Measurements from ENCODE around the gene ZNF532. TPM values are rescaled to one million over a fixed set of nuclear protein-coding genes. Genes with fewer than 3 reads are reported as not detected.
"Not testable (repeated sequence)": the region's sequence is repeated elsewhere in the genome, so short reads cannot be mapped to it uniquely, and the experiment has no call there.

ZNF532 gene
- total RNA-seq, 1 donor from 2014 or later = 71.8 TPM

DNA sequence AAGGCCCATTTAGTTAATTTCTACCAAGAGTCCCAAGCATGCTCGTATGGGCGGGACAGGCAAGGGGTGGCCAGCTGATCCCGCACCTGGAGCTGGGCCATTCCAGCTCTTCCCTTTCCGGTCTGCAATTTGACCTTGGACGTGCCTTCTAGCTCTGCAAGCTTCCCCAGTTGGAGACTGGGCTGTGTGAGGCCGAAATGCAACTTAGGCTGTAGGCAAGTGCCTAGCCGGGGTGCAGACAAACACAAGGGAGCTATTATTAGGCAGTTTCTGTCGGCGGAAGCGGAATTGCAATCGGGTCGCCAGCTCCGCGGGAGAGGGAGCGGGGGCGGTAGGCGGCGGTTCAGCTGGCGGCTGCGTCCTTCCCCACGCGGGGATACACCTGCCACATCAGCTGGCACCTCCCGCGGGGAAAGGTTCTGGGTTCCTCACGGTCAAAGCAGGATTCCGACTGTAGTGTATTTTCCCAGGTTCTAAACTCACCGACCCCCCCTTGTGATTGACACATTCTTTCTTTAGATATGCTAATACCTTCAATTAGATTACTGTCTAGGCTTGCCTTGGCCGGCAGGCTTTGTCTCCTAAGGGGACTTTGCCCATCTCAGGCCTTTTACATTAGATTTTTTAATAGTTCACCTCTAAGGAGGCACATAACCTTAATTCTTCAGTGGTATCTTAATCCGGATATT is 17.1 kb upstream of the ZNF532 start:
- DNase-seq (ENCODE audit: low spot score) = no peak
- intact Hi-C loops (cut with DNase I) = loop anchor here (5.0 kb wide), 2 partner anchors 60 to 145 kb away; no protein-coding TSS in a partner anchor

DNA sequence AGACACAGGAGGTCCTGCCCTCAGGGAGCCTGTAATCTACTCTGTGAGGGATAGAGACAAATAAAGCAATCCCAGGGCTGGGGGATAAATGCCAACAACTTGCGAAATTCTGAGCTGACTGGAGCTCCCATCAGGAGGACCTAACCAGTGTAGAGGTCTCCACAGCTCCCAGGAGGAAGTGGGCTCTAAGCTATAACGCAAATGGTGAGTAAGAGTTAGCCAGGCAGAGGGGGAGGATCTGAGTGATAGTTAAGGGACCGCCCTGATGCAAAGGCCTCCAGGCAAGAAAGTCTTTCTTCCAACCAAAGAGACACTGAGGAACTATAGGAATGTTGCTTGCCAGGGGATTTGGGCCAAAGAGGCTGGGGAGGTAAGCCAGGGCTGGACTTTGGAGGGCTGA is 16.0 kb upstream of the ZNF532 start:
- DNase-seq (ENCODE audit: low spot score) = no peak
- intact Hi-C loops (cut with DNase I) = loop anchor here (5.0 kb wide), 2 partner anchors 61 to 144 kb away; no protein-coding TSS in a partner anchor

DNA sequence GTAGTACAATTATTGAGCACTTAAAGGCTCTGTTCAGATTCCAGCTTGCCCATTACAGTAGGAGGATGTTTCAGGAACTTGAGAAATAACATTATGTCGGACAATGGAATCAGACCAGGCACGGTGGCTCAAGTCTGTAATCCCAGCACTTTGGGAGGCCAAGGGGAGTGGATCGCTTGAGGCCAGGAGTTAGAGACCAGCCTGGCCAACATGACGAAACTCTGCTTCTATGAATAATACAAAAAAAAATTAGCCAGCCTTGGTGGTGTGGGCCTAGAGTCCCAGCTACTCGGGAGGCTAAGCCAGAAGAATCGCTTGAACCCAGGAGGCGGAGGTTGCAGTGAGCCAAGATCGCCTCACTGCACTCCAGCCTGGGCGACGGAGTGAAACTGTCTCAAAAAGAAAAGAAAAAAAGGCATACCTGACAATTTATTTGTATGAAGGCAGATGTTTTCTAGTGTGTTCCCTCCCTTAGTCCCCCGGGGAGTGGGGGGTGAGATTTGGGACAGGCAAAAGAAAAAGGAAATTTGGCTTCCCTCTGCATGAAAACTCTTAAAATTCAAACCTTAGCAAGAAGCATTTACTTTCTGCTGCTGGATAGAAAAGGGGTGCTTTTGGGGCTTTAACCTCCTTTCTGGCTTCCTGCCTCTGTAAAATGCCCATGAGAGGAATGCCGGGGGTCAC is 13.7 kb upstream of the ZNF532 start:
- intact Hi-C loops (cut with DNase I) = no loop called here
- no peak for DNase-seq (ENCODE audit: low spot score)

DNA sequence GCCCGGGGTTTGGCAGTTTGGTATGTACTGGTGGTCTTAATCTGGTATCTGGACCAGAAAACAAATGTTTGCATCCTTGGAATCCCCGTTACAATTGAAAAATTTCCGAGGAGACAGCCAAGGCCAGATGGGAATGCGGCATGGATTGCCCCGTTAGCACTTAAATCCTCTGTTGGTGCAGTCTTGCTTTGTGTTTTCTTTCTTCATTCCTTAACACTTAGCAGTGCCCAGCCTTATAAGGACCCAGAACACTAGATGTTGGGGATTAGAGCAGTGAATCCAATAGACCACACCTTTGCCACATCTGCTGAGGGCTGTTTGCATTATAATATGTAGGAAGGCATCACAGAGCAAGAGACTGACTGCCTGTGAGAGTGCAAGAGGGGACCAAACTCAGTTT is 12.8 kb upstream of the ZNF532 start:
- DNase-seq (ENCODE audit: low spot score) = no peak
- intact Hi-C loops (cut with DNase I) = no loop called here

DNA sequence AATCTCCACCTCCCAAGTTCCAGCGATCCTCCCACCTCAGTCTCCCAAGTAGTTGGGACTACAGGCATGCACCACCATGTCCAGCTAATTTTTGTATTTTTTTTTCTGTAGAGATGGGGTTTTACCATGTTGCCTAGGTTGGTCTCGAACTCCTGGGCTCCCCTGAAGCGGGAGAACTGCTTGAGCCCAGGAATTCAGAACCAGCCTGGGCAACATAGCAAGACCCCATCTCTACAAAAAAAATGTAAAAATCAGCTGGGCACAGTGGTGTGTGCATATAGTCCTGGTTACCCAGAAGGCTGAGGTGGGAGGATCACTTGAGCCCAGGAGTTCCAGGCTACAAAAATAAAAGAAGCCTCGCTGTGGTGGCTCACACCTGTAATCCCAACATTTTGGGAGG is 12.0 kb upstream of the ZNF532 start:
- intact Hi-C loops (cut with DNase I) = no loop called here
- DNase-seq (ENCODE audit: low spot score) = no peak

DNA sequence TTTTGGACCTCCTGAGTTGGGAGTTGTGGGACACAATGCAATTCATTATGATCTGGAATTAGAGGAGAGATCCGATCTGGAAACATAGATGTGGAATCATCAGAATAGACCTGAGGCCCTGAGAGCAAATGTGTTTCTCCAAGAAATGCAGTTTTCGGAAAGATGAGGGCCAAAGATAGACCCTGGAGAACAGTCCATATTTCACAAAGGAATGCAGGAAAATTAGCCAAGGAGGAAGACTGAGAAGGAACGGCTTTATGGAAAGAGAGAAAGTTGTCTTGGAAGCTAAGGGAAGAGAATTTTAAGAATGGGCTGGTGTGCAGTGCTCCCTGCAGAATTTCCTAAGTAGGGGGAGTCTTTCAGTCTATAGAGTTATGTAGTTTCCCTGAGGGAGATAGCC is 11.1 kb upstream of the ZNF532 start:
- intact Hi-C loops (cut with DNase I) = no loop called here
- DNase-seq (ENCODE audit: low spot score) = no peak

DNA sequence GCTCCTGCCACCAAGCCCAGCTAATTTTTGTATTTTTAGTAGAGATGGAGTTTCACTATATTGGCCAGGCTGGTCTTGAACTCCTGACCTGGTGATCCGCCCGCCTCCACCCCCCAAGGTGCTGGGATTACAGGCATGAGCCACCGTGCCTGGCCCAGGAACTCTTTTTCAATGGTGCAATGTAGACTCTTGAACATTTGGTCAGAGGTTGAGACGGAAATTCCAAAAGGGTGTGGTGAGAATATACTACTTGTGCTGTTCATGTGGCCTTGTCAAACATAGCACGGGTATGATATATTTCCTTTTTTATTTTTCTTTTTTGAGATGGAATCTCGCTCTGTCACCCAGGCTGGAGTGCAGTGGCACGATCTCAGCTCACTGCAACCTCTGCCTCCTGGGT is 9.2 kb upstream of the ZNF532 start:
- intact Hi-C loops (cut with DNase I) = not testable (repeated sequence)

DNA sequence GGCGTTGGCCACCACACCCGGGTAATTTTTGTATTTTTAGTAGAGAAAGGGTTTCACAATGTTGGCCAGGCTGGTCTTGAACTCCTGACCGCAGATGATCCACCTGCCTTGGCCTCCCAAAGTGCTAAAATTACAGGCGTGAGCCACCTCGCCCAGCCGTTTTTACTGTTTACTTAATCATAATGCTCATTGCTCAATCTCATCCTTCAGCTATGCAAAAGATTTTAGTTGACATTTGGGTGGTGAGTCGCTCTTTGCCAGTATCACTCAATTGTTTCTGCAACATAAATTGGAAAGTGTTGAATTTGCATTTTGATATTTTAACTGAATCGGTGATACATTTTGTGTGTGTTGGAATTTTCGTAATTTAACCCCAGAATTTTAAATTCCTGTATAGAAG is 7.8 kb upstream of the ZNF532 start:
- no peak for DNase-seq (ENCODE audit: low spot score)
- intact Hi-C loops (cut with DNase I) = no loop called here

More for the DNA sequence above, 9.2 kb upstream of the ZNF532 start:
- DNase-seq (ENCODE audit: low spot score) = not testable (repeated sequence)

DNA sequence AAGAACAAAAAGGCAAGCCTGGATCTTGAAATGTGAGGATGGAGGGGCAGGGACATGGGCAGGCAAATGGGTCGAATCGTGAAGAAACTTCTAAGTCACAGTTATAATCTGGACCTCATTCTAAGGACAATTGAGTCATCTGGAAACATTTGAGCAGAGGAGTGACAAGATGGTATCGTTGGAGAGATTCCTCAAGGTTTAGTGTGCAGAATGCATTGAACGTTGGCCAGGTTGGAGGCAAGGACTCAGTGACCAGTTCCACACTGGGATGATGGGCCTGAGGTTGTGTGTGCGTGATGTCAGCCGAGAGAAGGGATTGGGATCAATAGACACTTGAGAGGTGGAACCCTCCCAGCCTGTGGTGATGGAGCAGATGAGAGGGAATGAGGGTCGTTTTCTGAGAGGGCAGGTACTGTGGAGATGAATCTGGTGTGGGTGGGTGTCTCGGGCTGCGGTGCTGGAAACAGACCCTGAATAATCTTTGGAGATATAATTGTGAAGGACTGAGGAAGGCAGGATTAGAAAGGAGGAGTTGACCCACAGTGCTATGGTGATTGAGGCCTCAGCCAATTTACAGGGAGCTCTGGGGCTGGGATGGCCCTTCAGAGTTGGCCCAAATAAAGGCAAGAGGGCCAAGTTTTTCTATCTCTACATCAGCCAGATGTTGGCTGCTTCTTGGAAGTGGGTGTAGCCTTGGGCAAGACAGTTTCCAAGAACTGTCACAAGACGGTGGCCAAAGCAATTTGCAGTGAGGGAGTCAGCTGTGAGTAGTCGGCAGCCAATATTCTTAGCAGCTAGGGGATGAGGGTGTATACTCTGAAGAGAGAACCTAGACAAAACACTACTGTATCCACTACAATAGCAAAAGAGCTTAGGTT is 5.8 kb upstream of the ZNF532 start:
- intact Hi-C loops (cut with DNase I) = no loop called here
- no peak for DNase-seq (ENCODE audit: low spot score)

DNA sequence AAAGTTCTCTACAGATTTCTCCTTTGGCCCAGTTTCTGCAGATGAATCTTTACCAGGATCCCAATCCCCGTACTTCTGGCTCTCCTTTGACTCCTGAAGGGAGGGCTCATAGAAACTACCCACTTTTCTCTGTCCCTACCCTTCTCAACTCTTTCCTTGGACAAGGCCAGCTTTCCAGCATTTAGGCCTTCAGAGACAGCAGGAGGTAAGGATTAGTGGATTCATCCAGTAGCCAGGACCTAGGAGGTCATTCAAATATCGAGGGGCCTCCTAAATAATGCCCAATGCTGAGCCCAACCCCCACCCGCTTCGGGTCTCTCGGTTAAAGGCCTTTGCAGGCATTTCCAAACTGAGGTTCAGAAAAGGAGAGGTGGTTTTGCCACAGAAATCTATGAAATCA is 4.8 kb upstream of the ZNF532 start:
- DNase-seq (ENCODE audit: low spot score) = no peak
- intact Hi-C loops (cut with DNase I) = loop anchor here (5.0 kb wide), 1 partner anchor 73 kb away; no protein-coding TSS in a partner anchor

DNA sequence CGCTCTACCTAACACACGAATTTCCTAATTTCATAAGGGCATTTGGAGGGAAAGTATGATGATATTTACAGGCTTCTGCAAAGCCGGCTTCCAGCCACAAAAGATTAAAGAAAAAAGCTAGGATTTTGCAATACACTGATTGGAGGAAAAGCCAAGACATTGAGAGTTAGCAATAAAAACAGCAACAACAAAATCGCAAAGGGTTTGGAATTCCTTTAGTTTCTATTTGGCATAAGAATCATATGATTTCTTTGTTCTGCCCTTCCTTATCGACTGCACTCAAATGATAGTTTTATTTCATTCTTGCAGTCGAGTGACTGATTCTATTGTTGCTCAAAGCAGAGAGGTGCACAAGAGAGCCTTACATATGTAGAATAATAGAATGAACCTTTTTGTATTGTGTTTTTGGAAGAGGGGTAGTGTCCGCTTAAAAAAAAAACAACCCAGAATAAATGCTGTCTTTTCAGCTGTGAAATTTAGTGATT is 3.9 kb upstream of the ZNF532 start:
- intact Hi-C loops (cut with DNase I) = loop anchor here (5.0 kb wide), 1 partner anchor 73 kb away; no protein-coding TSS in a partner anchor
- DNase-seq (ENCODE audit: low spot score) = no peak

DNA sequence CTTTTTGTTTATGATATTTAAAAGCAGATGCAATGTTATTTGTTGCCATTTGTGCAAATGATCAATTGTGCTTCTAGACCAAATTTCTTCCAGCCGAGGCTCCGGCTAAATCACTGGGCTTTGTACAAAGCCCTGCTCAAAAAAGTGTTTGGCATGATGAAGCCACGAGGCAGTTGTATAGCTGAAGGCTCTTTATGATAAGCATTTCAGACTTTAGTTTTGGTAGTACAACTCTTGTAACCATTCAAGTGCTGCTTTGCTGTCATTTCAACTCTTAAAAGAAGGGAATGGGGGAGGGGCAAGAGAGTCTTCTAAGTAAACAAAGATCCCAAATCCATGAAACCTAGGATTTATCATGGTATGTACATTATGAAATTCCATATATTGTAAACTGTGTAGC is 3.3 kb upstream of the ZNF532 start:
- intact Hi-C loops (cut with DNase I) = loop anchor here (5.0 kb wide), 1 partner anchor 74 kb away; no protein-coding TSS in a partner anchor
- DNase-seq (ENCODE audit: low spot score) = no peak

DNA sequence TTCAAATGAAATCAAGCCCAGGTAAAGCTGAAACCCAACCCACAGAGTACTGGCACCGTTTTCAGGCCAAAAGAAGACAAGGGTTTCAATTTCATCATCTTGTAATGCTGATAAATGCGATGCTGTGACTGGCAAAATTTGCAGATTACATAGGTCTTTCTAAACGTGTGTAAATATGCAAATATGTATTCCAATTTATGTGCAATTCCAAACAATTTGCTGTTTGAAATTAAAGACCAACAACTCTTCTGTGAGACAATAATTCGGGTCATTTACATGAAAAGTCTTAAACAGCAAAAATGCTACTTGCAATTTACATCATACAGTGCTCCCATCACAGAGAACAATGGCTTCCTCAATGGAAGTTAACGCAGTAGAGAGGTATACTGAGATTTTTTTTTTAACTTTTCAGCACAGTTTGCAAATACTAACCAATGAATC is 2.8 kb upstream of the ZNF532 start:
- intact Hi-C loops (cut with DNase I) = loop anchor here (5.0 kb wide), 1 partner anchor 75 kb away; no protein-coding TSS in a partner anchor
- DNase-seq (ENCODE audit: low spot score) = no peak

DNA sequence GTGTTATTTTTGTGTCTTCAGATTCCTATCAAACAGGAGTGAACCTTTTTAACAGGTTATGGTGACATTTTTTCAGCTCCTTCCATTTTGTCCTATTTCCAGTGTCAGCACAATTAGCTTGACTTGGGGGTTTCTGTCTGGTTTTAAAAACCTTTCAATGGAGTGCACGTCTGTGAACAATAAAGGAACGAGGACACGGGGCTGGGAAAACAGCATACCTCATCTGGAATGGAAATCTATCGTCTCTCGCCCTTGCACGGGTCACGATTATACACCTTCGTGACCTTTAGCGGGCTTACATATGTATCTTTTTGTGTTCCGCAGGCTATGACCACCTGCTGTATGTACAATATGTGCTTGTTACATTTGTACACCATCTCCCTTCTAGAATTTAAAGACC is 2.3 kb upstream of the ZNF532 start:
- intact Hi-C loops (cut with DNase I) = loop anchor here (5.0 kb wide), 1 partner anchor 75 kb away; no protein-coding TSS in a partner anchor

DNA sequence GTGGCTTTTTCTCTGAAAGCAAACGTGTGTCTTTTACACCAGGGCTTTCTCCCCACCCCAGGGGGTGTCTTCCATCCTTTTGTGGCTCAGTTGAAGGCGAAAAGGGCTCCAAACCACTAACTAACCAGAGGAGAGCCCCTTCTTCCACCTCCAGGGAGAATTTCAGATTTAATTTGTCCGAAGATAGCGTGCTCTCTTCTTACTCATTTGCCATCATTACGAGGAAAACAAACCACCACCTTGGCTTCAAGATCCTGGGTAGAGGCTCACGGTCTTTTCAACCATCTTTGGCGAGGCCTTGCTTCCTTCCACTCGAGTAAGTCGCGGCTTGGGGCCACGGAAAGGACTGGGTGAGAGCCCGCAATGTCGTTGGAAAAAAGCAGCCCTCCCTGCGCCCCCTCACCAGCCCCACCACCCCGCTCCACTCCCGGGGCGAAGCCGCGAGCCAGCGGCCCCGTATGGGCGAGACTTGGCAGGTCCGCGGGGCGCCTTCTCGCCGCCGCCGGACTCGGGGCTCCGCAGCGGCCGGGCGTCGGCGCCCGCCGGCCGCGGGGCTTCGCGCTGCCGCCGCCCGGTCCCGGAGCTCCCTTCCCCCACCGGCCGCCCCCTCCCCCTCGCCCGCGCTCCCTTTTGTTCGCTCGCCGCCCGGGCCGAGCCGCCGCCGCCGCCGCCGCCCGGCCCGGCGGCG is 1.7 kb upstream of the ZNF532 start:
- no peak for DNase-seq (ENCODE audit: low spot score)
- intact Hi-C loops (cut with DNase I) = loop anchor here (5.0 kb wide), 1 partner anchor 76 kb away; no protein-coding TSS in a partner anchor

More for the DNA sequence above, 2.3 kb upstream of the ZNF532 start:
- no peak for DNase-seq (ENCODE audit: low spot score)

DNA sequence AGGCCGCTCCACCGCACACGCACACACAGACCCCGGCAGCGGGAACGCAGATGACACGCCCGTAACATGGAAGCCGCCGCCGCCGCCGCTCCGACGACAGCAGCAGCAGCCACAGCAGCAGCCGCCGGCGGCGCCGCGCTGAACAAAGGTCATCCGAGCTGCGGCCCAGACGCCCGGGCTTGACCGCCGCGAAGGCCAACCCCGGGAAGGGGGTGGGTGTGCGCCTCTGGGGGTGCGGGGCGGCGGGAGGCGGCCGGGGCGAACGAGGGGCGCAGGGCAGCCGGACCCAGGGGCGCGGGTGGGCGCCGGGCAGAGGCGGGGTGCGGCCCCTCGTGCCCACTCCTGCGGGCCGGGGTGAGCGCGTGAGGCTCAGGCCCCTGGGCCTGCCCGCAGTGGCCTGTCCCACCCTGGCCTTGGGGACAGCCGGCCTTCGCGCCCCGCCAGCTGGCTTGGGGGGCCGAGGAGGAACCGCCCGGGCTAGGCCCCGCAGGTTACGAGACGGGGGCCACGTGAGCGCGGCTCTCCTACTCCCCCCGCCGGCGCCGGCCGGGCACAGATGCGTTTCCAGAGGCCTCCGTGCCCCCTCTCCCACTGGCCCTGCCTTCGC is 1.0 kb upstream of the ZNF532 start:
- intact Hi-C loops (cut with DNase I) = loop anchor here (1.0 to 5.0 kb wide), 2 partner anchors 76 to 135 kb away; no protein-coding TSS in a partner anchor
- peak; percentile 81 for DNase-seq (ENCODE audit: low spot score)

DNA sequence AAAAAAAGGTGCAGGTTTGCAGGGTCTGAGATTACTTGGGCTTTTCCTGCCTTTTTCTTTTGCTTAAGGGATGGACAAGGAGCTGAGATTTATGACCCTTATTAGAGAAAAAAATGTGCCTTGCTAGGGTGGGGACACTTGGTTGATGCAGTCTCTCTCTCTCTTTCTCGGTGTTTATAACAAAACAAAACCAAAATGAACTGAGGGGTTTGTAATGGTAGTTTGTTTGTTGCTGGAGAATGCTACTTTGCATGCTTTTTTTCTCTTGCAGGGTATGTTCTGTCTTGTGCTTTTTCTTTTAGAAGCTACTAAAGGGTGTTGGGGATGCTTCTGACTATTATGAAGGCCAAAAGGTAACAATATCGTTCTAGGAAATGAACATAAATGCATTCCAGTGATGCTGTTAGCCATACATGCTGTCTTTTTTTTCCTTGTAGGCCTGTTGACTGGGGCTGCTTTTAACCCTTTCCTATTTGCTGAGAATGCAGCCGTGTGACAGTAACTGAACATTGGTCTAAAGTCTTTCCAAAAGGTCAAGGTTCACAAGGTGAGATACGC is 435 bp downstream of the ZNF532 start:
- intact Hi-C loops (cut with DNase I) = loop anchor here (5.0 kb wide), 1 partner anchor 192 kb away; no protein-coding TSS in a partner anchor
- DNase-seq (ENCODE audit: low spot score) = no peak

DNA sequence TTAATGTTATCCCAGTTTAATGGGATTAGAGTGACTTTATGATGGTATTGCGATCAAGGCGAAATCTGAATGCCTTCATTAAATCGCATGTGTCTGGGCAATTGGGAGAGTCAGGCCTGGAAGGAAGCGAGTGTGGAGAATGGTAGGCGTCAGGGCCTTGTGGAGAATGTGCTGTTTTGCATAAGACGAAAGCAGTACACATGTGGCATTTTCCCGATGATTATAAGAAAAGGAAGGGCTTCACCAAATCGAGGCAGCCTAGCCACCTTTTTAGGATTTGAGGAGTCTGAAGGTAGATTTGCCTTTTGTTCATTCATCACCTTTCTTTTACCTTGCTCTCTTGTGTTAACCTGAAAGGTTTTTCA is 1.0 kb downstream of the ZNF532 start:
- no peak for DNase-seq (ENCODE audit: low spot score)
- intact Hi-C loops (cut with DNase I) = loop anchor here (5.0 kb wide), 1 partner anchor 192 kb away; no protein-coding TSS in a partner anchor
